Adrenal gland (tissue), 5 donors: ENCODE results near the gene CCNQ.

Experiments used
- POLR2A ChIP-seq, 2 donors: fragments of 450-650 bp; IDR thresholded peaks; one replicate each; pipeline ENCODE4 v1.6.1; 2017; ENCODE audit warnings: antibody characterized with exemption in 2 of 2, mild to moderate bottlenecking in 2 of 2, moderate library complexity in 1 of 2
- TF ChIP-seq, protein P1 (sequence below), 6 experiments: fragments of 450-650 bp in 4 of 6; fragments of 200-600 bp in 2 of 6; sonication (generic) in 1 of 6; IDR thresholded peaks; 1 replicate in 5 of 6; 2 replicates in 1 of 6; pipeline versions ENCODE4 v1.5.1 to v1.8.0; 2016 to 2021; ENCODE audit warnings: antibody characterized with exemption in 6 of 6, mild to moderate bottlenecking in 2 of 6, moderate library complexity in 1 of 6
- donor health status: DM: no; HTN: no; CAD: no.

DNA sequence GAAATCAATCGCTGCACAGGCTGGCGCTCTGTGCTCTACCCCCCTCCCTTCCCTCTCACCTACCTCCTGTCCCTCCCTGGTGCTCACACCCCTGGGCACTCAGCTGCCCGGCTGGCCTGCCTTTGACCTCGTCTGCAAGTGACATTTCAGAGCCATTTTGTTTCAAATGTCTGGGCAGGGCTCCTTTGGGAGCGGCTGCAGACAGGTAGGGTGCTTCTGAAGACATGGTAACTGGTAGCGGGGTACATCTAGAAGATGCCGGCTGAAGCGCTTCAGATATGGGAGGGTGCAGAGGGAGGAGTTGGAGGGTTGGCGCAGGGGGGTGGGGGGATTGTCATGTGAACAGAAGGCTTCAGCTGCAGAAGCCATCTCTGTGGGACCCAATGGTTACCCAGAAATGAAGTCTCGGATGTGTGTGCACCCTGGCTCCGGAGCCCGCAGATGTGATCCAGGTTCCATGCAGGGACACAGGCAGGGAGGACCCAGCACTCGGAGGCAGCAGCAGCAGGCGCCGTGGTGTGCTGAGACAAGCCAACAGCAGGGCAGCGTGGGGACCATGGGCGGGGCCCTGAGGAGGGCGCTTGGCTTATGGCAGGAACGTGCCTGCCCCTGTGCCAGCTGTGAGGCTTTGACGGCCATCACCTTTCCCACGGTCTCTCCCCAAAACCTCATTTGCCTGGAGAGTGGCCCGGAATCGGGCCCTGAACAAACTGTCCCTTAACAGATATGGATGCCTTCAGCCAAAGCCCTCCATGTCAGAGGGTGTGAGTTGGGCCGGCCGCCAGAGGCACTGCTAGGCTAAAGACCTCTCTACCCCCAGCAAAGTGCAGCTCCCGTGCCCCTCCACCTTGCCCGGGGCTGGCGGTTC, 40.5 kb upstream of the CCNQ start:
- TF ChIP-seq POLR2A (IDR thresholded peaks at IDR 0.05) = no peak
- TF ChIP-seq, protein P1, sequence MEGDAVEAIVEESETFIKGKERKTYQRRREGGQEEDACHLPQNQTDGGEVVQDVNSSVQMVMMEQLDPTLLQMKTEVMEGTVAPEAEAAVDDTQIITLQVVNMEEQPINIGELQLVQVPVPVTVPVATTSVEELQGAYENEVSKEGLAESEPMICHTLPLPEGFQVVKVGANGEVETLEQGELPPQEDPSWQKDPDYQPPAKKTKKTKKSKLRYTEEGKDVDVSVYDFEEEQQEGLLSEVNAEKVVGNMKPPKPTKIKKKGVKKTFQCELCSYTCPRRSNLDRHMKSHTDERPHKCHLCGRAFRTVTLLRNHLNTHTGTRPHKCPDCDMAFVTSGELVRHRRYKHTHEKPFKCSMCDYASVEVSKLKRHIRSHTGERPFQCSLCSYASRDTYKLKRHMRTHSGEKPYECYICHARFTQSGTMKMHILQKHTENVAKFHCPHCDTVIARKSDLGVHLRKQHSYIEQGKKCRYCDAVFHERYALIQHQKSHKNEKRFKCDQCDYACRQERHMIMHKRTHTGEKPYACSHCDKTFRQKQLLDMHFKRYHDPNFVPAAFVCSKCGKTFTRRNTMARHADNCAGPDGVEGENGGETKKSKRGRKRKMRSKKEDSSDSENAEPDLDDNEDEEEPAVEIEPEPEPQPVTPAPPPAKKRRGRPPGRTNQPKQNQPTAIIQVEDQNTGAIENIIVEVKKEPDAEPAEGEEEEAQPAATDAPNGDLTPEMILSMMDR (IDR thresholded peaks at IDR 0.05) = no peak
